Stimulated activated CD8-positive, alpha-beta memory T cell treated with anti-CD3 and anti-CD28 coated beads, Interleukin-4, amount 100 ng/mL, for 48 hours (primary cell): ENCODE measurements around the gene ZNF772.
"Not testable (repeated sequence)": the region's sequence is repeated elsewhere in the genome, so short reads cannot be mapped to it uniquely, and the experiment has no call there.

Experiments
- DNase-seq: peaks from one replicate; pipeline ENCODE4 v3.0.0-alpha.2; 2020

Gene ZNF772

DNA sequence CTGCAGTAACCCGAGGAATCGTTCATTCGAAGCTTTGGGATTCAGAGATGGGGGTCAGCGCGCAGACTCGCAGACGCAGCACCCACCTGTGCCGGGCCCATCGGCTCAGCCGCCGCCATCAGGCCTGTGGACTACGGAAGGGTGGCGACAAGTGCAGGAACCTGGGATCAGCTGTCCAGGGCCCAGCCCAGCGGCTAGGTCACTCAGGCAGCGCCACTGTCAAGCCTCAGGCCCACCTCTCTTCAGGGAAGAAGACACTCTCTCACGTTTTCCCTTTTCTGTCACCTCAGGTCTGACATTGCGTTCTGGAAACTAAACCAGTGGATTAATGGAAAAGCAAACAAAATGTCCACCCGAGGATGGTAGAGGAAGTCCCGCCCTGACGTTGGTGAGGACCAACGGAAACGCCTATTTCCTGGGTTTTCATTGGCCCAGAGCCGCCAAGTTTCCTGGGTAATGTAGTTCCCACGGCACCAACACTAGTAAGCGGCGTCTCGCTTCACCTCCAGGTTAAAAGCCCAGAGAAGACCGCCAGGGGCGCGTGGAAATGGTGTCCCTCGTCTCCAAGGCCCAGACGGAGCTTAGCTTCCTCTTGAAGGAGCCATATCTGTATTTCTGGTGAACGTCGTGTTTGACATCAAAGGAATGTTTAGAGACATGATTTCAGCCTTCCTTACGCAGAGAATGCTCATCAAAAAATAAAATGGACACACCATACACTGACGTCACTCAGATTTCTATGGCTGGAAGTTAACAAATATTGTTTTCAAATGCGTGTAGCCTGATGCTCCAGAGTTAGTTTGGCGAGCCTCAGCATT is at the start of gene ZNF772:
TSS of gene ZNF772 (minus strand) at position 376 of the 818 bp plus-strand sequence. CDS start at position 119, 257 bp downstream.
- DNase-seq: peak; percentile 86

DNA sequence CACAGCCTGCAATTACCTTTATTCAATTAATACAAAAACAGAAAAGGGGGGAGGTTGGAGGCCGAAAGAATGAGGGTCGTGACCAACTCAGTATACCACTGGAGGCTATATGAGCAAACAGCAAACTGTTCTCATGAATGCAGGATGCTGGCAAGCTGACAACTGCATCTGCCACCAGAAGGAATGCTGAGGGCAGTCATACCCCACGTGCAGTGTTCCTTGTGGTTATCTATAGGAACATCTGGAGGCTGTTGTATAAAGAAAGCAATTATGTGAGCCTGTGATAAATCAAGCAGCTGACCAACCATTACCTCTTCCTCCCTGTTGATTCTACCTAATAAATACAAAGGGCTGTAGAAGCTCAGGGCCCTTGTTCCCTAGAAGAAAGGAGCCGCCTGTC is 40.7 kb upstream of the ZNF772 start:
- DNase-seq: not testable (repeated sequence)

DNA sequence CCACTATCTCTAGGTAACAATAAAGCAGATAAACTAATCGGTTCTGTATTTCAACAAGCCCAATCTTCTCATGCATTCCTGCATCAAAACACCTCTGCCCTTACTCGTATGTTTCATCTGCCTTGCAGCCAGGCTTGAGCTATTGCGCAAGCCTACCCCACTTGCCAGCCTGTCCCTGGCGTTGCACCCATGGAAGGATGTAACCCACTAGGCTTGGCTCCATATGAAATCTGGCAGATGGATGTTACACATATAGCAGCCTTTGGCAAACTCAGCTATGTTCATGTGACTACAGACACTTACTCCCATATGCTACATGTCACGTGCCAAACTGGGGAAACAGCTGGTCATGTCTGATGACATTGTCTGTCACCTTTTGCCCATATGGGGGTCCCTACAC is 37.9 kb upstream of the ZNF772 start:
- no peak for DNase-seq

DNA sequence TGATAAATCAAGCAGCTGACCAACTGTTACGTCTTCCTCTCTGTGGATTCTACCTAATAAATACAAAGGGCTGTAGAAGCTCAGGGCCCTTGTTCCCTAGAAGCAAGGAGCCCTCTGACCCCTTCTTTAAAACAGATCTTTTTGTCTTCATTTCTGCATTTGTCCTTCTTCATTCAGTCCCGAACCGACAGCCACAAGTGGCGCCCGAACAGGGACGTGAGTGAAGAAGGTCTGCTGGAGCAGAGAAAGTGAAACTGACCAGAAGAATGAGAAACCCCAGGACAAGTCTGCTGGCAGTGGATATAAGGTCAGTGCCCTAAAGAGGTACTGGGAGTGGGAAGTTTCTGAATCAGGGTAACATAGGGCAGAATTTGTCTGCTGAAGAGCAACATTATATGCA is 35.5 kb upstream of the ZNF772 start:
- DNase-seq: no peak

DNA sequence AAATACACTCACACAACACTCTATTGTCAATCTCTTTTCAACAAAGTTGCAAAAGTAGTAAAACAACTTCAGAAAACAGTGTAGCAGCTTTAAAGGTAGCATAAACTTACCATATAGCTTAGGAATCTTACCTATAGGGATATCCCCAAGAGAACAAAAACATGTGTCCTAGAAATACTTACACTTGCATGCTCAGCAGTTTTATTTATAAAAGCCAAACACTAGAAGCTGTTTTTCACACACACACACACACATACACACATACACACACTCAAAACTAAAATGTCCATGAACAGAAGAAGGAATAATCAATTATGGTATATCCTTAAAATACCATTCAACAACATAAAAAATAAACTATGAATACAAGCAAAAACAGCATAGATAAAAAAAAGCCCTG is 34.1 kb upstream of the ZNF772 start:
- DNase-seq: no peak

DNA sequence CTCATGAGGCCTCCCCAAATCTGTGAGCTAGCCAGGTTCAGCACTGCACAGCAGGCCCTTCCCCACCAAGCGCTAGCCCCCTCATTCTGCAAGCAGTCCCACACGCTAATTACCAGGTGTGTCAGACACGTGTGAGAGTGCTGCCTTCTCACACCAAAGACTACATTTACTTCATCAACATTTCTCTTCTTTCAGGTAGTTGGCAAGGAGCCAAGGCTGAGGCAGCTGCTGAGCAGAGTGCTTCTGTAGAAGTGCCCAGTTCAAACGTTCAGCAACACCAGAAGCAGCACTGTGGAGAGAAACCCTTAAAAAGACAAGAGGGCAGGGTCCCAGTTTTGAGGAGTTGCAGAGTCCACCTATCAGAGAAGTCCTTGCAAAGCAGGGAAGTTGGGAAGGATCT is 28.8 kb upstream of the ZNF772 start:
- DNase-seq: no peak

DNA sequence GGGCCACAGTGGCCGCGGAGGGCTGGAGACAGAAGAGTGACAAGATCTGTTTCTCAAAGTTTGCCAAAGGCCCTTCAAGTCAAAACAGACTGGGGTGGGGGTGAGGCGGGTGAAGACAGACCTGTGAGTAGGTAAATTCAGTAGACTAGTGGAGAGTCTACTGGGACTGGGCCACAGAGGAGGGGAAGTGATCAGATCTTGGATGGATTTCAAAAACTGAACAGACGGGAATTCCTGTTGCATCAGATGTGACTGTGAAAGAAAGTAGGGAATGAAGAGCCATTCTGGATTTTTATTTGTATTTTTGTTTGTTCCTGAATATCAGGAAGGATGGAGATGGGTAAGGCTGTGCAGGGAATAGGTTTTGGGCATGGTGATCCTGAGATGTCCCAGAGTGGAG is 23.0 kb upstream of the ZNF772 start:
- not testable (repeated sequence) for DNase-seq

DNA sequence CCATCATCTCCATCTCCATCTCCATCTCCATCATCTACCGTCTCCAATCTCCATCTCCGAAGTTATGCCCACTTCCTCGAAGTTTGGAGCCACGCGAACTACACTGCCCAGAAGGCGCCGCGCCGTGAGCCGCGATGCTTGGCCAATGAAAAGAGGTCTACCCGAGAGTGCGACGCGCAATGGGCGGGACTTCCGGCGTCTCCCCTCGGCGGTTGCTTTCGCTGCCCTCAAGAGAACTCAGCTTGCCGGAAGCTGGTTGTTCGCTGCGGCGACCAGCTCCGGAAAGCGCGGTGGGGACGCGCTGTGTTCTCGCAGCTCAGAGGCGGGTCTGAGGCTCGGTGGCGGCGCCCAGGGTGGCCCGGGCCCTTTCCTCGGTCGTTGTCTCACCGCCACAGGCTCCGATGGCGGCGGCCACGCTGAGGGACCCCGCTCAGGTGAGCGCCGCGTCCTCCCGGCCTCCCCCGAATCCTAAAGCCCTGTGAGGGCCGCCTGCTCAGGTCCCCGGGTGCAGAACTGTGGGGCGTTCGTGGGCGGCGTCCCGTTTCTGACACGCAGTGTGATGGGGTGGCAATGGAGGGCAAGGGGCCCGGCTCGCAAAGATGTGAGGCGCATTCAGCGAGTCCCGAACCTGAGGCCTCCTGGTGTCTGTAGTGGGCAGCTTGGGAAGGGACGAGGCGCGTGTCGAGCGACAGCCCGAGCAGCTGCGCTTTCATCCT is 22.5 kb upstream of the ZNF772 start, which contains the start of gene ZNF773:
TSS of gene ZNF773 (plus strand) at position 259 of the 716 bp plus-strand sequence. CDS start at position 402, 143 bp downstream.
- DNase-seq: peak; percentile 97

DNA sequence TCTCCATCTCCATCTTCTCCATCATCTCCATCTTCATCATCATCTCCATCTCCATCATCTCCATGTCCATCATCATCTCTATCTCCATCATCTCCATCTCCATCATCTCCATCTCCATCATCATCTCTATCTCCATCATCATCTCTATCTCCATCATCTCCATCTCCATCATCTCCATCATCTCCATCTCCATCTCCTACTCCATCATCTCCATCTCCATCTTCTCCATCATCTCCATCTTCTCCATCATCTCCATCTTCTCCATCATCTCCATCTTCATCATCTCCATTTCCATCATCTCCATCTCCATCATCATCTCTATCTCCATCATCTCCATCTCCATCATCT is 21.9 kb upstream of the ZNF772 start:
- DNase-seq: not testable (repeated sequence)

DNA sequence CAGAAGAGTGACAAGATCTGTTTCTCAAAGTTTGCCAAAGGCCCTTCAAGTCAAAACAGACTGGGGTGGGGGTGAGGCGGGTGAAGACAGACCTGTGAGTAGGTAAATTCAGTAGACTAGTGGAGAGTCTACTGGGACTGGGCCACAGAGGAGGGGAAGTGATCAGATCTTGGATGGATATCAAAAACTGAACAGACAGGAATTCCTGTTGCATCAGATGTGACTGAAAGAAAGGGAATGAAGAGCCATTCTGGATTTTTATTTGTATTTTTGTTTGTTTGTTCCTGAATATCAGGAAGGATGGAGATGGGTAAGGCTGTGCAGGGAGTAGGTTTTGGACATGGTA is 10.9 kb upstream of the ZNF772 start:
- DNase-seq: not testable (repeated sequence)

DNA sequence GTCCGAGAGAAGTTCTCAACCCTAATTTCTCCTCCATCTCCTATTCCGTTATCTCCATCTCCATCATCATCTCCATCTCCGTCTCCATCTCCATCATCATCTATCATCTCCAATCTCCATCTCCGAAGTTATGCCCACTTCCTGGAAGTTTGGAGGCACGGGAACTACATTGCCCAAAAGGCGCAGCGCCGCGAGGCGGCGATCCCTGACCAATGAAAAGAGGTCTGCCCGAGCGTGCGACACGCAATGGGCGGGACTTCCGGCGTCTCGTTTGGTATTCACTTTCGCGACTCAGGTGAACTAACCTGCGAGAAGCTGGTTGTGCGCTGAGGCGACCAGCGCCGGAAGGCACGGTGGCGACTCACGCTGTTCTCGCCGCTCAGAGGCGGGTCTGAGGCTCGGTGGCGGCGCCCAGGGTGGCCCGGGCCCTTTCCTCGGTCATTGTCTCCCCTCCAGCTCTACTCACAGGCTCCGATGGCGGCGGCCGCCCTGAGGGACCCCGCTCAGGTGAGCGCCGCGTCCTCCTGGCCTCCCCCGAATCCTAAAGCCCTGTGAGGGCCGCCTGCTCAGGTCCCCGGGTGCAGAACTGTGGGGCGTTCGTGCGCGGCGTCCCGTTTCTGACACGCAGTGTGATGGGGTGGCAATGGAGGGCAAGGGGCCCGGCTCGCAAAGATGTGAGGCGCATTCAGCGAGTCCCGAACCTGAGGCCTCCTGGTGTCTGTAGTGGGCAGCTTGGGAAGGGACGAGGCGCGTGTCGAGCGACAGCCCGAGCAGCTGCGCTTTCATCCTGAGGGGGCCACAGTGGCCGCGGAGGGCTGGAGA is 10.3 kb upstream of the ZNF772 start, which contains the start of gene ZNF419:
TSS of gene ZNF419 (plus strand) at position 274 of the 822 bp plus-strand sequence. CDS start at position 475, 201 bp downstream.
- DNase-seq: peak; percentile 95

DNA sequence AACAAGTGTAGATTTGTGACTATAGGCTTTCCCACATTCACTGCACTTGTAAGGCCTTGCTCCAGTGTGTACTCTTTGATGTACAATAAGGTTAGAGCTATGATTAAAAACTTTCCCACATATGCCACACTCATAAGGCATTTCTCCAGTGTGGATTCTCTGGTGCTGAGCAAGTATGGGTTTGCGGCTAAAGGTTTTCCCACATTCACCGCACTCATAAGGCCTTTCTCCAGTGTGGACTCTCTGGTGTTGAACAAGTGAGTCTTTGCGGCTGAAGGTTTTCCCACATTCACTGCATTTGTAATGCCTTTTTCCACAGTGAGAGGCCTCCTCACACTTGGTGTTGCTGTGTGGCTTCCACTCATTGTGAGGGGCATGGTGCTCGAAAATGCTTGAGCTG is 3.7 kb downstream of the ZNF772 start:
- no peak for DNase-seq

DNA sequence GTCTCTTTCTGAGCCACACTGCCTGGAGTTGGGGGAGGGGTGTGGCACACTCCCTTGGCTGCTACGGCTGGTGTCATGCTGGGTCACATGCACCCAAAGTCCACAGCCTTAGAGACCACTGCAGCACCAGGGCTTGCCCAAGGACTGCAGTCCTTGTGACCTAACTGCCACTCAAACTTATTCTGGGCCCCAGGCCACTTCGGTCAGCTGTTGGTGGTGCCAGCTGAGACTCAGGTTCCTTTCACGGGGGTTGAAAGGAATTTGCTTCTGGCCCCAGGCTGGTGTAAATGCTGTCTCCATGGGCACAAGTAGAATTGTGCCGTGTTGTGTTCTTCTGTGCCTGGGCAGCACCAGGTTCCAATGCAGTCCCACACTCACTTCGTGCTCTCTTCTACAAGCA is 10.9 kb downstream of the ZNF772 start:
- no peak for DNase-seq

DNA sequence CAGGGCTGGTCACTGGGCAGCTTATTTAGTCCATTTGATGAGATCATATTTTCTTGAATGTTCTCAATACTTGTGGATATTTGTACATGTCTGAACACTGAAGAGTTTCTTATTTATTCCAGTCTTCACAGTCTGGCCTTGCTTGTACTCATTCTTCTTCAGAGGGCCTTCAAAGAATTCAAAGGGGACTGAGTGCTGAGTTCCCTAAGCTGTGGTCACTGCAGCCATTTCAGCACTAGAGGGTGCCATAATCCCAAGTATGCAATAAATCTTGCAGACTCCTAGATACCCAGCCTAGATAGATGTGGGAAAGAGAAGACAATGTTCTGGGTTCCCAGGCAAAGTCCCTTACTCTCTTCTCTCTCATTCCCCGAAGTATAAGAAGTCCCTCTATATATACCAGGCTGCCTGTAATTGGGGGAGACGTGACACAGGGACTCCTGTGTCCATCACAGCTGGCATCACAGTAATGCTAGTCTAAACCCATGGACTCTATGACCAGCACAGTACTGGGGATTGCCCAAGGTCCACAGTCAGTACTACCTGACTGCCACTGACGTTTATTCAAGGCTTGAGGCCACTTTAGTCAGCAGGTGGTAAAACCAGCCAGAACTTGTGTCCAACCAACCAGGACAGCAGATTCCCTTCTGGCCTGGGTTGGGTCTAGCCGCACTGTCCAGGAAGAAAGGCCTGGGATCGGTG is 11.5 kb downstream of the ZNF772 start:
- peak; percentile 31 for DNase-seq

DNA sequence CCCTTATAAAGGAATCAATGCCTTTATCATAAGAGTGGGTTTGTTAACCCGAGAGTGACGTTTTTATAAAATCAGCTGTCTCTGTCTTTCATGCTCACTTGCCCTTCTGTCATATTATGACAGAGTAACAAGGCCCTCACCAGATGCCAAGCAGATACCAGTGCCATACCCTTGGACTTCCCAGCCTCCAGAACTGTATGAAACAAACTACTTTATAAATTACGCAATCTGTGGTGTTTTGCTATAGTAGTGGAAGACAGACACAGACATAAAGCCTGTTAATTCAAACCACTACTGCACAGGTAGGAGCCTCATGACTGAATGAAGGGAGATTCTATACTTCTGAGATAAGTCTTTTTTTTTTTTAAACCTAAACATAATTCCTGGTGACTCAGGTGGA is 25.1 kb downstream of the ZNF772 start:
- DNase-seq: no peak

DNA sequence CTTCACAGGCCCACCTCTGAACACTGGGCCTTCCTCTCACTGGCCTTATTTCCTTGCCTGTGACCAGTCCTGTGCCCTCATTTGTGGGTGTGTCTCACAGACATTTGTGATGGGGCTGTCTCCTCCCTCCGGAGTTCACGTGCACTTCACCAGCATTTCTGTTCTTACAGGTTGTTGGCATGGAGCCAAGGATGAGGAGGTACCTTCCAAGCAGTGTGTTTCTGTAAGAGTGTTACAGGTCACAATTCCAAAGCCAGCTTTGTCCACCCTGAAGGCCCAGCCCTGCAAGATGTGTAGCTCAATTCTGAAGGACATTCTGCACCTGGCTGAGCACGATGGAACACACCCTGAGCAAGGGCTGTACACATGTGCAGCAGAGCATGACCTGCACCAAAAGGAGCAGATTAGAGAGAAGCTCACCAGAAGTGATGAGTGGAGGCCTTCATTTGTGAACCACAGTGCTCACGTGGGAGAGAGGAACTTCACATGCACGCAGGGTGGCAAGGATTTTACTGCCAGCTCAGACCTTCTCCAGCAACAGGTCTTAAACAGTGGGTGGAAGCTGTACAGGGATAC is 34.2 kb downstream of the ZNF772 start:
- DNase-seq: no peak

DNA sequence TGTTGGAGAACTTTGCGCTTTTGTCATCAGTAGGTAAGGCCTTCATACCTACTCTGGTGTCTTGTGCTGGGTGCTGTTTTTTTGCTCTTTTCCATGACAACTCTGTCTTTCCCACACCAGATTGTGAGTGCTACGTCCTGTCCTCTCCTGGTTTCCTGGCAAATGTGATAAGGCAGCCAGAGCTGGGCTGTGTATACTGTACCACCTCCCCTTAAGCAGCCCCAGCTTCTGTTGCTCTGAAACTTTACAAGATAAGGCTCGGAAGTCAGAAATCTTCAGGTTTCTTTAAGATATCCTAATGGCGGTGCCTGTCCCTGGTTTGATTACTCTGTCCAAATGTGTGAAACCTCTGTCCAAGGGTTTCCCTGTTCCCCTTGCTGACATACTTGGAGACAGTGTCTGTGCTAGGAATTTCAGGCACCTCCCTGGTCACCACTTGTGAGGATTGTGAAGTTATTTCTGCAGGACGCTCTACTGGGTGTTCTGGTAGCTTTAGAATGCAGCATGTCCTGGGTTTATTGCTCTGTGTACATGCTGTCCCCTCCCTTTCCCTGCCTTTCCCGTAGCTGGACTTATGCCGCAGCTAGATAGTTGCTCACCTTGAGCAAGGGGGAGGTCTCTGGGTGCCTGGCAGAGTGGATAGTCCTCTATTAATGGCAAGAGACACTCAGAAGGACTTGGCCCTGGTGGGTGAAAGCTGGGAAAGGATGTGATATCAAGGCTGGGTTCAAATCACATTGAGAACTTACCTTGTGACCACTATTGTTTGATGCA is 35.2 kb downstream of the ZNF772 start:
- DNase-seq: no peak

DNA sequence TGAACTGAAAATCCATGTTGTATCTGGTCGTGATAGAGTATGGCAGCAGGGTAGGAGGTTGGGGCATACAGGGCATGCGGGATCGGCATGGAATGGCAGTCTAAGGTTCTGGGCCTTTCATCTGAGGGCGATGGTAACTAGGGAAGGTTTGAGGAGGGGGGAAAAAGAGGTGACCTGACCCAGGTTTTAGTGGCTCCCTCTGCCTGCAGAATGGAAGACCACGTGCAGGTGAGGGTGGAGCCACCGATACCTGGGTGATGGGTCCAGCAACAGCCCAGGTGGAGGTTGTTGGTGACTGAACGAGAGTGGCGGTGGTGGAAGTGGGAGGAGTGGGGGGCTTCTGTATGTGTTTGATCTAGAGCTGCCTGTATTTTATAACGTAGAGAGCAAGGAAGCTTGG is 38.4 kb downstream of the ZNF772 start:
- no peak for DNase-seq

DNA sequence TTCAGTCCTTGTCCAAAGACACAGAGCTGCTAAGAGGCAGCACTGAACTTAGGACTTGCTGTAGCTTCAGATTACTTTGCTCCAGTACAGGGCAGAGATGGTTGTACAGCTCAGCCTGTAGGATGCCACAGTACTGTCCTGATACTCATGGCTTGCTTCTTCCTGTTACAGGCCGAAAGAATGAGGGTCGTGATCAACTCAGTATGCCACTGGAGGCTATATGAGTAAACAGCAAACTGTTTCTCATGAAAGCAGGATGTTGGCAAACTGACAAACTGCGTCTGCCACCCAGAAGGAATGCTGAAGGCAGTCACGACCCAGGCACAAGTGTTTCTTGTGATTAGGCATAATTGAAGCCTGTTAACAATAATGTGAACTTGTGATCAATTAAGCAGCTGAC is 39.4 kb downstream of the ZNF772 start:
- no peak for DNase-seq

DNA sequence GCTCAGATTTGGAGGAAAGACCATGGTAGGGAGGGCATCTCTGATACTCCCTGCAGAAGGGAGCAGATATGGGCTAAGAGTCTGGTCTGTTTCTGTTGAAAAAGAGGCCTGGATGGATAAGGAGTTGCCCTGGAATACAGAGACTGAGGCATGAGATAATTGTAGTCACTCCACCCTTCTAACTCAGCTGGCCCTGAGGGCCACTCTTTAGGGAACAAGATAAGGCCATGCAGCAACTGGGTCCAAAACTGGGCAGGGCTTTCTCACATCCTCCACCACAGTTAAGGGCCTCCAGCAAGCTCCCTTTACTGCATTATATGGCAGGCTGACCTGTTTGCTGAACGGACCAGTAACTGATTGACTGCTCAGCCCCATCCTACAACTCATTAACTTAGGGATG is 40.9 kb downstream of the ZNF772 start:
- DNase-seq: no peak
